T-helper 1 cell treated with Interleukin-12 subunit alpha and Interleukin-12 subunit beta and Interleukin-4 antibody, amounts not matched to agents 30 ng/mL and 1 ng/mL, for 36 hours (primary cell): Measurements from ENCODE around the gene CDH23. TPM values are rescaled to one million over a fixed set of nuclear protein-coding genes. Genes with fewer than 3 reads are reported as not detected.

ENCODE experiments used
- intact Hi-C: fragments of 100-400 bp; cut with micrococcal nuclease; formaldehyde crosslinking; loops from one replicate; pipeline ENCODE4 v1.15.1; 2024
- total RNA-seq: library from RNA; stranded (reverse); gene quantifications from 2 replicates; pipeline ENCODE4 v1.2.3, GENCODE V29; 2022

CDH23 gene
- total RNA-seq, 1 donor from 2014 or later: 1.3 TPM

- intact Hi-C loops: no loop called here
These were observed 281.5 kb downstream of the CDH23 start for GRCh38 chr10:71678057-71678805.

GRCh38 chr10:71679425-71679824 lies 282.7 kb downstream of the CDH23 start:
- intact Hi-C loops: no loop called here

GRCh38 chr10:71681977-71682376 lies 285.3 kb downstream of the CDH23 start:
- intact Hi-C loops: no loop called here

- intact Hi-C loops: no loop called here
These were observed 286.6 kb downstream of the CDH23 start for GRCh38 chr10:71683301-71683700.

- intact Hi-C loops: no loop called here
These were observed 287.8 kb downstream of the CDH23 start for GRCh38 chr10:71684356-71685173.

GRCh38 chr10:71685554-71686232 lies 289.0 kb downstream of the CDH23 start:
- intact Hi-C loops: no loop called here

GRCh38 chr10:71687077-71687476 lies 290.4 kb downstream of the CDH23 start:
- intact Hi-C loops: no loop called here

GRCh38 chr10:71687480-71687879 lies 290.8 kb downstream of the CDH23 start:
- intact Hi-C loops: no loop called here

- intact Hi-C loops: no loop called here
These were observed 291.5 kb downstream of the CDH23 start for GRCh38 chr10:71688256-71688655.

- intact Hi-C loops: no loop called here
These were observed 293.5 kb downstream of the CDH23 start for GRCh38 chr10:71690094-71690720.

- intact Hi-C loops: no loop called here
These were observed 294.7 kb downstream of the CDH23 start for GRCh38 chr10:71691405-71691804.

GRCh38 chr10:71692598-71693306 lies 296.0 kb downstream of the CDH23 start:
- intact Hi-C loops: no loop called here

- intact Hi-C loops: no loop called here
These were observed 296.7 kb downstream of the CDH23 start for GRCh38 chr10:71693377-71693776.

- intact Hi-C loops: loop anchor here (1.0 kb wide), 1 partner anchor 79 kb away; the partner anchor contains the start of gene VSIR
These were observed 297.4 kb downstream of the CDH23 start for GRCh38 chr10:71694039-71694501.

- intact Hi-C loops: loop anchor here (1.0 kb wide), 1 partner anchor 79 kb away; the partner anchor contains the start of gene VSIR
These were observed 297.8 kb downstream of the CDH23 start for GRCh38 chr10:71694567-71694968.

GRCh38 chr10:71695502-71696476 lies 299.1 kb downstream of the CDH23 start:
- intact Hi-C loops: loop anchor here (1.0 to 5.0 kb wide), 3 partner anchors 47 to 381 kb away; no protein-coding TSS in a partner anchor

- intact Hi-C loops: loop anchor here (1.0 to 5.0 kb wide), 3 partner anchors 46 to 382 kb away; no protein-coding TSS in a partner anchor
These were observed 300.1 kb downstream of the CDH23 start for GRCh38 chr10:71696628-71697326.

- intact Hi-C loops: loop anchor here (1.0 to 5.0 kb wide), 3 partner anchors 44 to 383 kb away; partner anchors contain the start of gene VSIR
These were observed 301.4 kb downstream of the CDH23 start for GRCh38 chr10:71697938-71698709.
